Neural progenitor cell (in vitro differentiated cells): ENCODE data around the gene SCAF8.

Experiments used
- EZH2 ChIP-seq: fragments of 200-600 bp; sonication (generic); IDR thresholded peaks from 2 replicates; pipeline ENCODE4 v1.6.1; 2017; ENCODE audit warnings: antibody characterized with exemption, mild to moderate bottlenecking, moderate library complexity
- EZH2phosphoT487 ChIP-seq: fragments of 200-600 bp; sonication (generic); IDR thresholded peaks from 2 replicates; pipeline ENCODE4 v1.6.1; 2017; ENCODE audit warnings: antibody characterized with exemption
- TF ChIP-seq, protein P1 (sequence below): fragments of 200-600 bp; sonication (generic); IDR thresholded peaks from 2 replicates; pipeline ENCODE4 v1.5.1; 2017; ENCODE audit warnings: antibody characterized with exemption, mild to moderate bottlenecking

- TF ChIP-seq, protein P1, sequence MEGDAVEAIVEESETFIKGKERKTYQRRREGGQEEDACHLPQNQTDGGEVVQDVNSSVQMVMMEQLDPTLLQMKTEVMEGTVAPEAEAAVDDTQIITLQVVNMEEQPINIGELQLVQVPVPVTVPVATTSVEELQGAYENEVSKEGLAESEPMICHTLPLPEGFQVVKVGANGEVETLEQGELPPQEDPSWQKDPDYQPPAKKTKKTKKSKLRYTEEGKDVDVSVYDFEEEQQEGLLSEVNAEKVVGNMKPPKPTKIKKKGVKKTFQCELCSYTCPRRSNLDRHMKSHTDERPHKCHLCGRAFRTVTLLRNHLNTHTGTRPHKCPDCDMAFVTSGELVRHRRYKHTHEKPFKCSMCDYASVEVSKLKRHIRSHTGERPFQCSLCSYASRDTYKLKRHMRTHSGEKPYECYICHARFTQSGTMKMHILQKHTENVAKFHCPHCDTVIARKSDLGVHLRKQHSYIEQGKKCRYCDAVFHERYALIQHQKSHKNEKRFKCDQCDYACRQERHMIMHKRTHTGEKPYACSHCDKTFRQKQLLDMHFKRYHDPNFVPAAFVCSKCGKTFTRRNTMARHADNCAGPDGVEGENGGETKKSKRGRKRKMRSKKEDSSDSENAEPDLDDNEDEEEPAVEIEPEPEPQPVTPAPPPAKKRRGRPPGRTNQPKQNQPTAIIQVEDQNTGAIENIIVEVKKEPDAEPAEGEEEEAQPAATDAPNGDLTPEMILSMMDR = peak; percentile 89
- no peak for TF ChIP-seq EZH2
- TF ChIP-seq EZH2phosphoT487 = no peak
Measured at GRCh38 chr6:154868143-154868594, 135.0 kb downstream of the SCAF8 start.
